ENCODE measurements around the gene STAT3. TPM values are rescaled to one million over a fixed set of nuclear protein-coding genes. Genes with fewer than 3 reads are reported as not detected.

STAT3 gene
- total and polyA plus RNA-seq, 2 donors (not counting 1 experiment from before 2014, with no cell fraction given): 50.1 to 140 TPM

DNA sequence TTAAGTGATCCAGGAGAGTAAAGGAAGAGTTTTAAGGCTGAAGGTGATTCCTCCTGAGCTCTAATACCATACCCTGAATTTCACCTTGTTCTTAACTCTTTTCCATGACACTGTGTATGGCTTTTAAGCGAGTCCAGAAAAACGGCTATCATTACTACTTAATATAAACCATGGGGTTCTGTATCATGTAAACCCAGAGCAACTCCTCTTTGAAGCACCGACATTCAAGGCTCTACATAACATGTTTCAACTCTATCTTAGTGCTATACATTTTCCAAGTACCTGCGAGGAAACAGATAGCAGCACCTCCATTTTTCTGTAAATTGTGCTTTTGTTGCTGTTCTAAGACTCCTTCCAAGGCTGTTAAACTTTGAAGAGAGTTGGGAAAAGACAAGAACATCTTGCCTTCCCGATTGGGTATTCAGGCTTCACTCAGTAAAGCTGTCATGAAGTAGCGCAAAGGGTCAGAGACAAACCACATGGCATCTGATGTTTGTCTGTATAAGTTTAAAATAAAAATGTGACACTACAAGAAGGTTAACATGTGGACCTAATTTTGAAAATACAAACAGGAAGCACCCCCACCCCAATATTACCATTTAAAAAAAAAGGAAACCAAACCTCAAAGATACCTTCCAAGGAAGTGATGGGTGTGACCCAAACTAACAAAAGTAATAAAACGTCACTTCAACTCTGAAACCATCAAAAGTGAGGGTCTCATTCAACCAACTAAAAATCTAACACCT is 115.9 kb downstream of the STAT3 start:
- H3K4me1 Mint-ChIP-seq: peaks cover 65% of the 10 kb centered on the region
- ATAC-seq (ENCODE audit: low read depth) (no peak), DNase-seq (peak; percentile 9)
- POLR2A ChIA-PET: no interaction called here
- no peak overlapping the region for H2AFZ ChIP-seq (ENCODE audit: insufficient read depth, low read depth, low read length, poor library complexity, severe bottlenecking)
- H3K4me1 ChIP-seq (ENCODE audit: control insufficient read depth in 2 of 2, insufficient read depth in 2 of 2, low read length in 2 of 2): peaks cover 44% of the 10 kb centered on the region in 2 donors
- intact Hi-C loops (cut with micrococcal nuclease): loop anchor here (10.0 kb wide), 1 partner anchor 48 kb away; no protein-coding TSS in a partner anchor
- CTCF ChIA-PET: interaction anchor here (1.1 kb wide), 1 partner anchor 50 kb away, joined by 3 read pairs; no protein-coding TSS in a partner anchor
- no peaks in the 10 kb centered on the region for H4K20me1 ChIP-seq (ENCODE audit: control insufficient read depth, insufficient read depth, low read length, poor library complexity, severe bottlenecking)
- peak overlapping the region; percentile 43 for H3K27ac Mint-ChIP-seq
- H3K9ac ChIP-seq (ENCODE audit: low read length): no peak overlapping the region
- H3K27ac ChIP-seq (ENCODE audit: low read length in 2 of 2): peak overlapping the region; percentile 1 to 11
- TF ChIP-seq EZH2 (IDR thresholded peaks at IDR 0.05; ENCODE audit: borderline replicate concordance, insufficient read depth, low read depth, low read length, poor library complexity, severe bottlenecking): no peak
- TF ChIP-seq, protein P1, sequence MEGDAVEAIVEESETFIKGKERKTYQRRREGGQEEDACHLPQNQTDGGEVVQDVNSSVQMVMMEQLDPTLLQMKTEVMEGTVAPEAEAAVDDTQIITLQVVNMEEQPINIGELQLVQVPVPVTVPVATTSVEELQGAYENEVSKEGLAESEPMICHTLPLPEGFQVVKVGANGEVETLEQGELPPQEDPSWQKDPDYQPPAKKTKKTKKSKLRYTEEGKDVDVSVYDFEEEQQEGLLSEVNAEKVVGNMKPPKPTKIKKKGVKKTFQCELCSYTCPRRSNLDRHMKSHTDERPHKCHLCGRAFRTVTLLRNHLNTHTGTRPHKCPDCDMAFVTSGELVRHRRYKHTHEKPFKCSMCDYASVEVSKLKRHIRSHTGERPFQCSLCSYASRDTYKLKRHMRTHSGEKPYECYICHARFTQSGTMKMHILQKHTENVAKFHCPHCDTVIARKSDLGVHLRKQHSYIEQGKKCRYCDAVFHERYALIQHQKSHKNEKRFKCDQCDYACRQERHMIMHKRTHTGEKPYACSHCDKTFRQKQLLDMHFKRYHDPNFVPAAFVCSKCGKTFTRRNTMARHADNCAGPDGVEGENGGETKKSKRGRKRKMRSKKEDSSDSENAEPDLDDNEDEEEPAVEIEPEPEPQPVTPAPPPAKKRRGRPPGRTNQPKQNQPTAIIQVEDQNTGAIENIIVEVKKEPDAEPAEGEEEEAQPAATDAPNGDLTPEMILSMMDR (IDR thresholded peaks at IDR 0.05): no peak
- H3K4me3 ChIP-seq (ENCODE audit: control extremely low read depth in 1 of 5, extremely low read depth in 1 of 5, insufficient read depth in 1 of 5, low read depth in 2 of 5, low read length in 4 of 5): no peak overlapping the region
- H3K79me2 ChIP-seq (ENCODE audit: control insufficient read depth, insufficient read depth, low read length): peaks cover 80% of the 10 kb centered on the region
- no peaks in the 10 kb centered on the region for H3K9me3 ChIP-seq (ENCODE audit: control extremely low read depth in 1 of 3, control insufficient read depth in 2 of 3, insufficient read depth in 1 of 3, low read length in 2 of 3)
- no peaks in the 10 kb centered on the region for H3K27me3 ChIP-seq (replicated peaks in 1 of 4; ENCODE audit: control extremely low read depth in 1 of 4, control insufficient read depth in 3 of 4, insufficient read depth in 4 of 4, low read length in 3 of 4)
- no peaks in the 10 kb centered on the region for H3K27me3 Mint-ChIP-seq
- WGBS (ENCODE audit: insufficient coverage): 79% methylated on average over 3 of the region's 7 CpGs
- peak overlapping the region; percentile 47 for H3K4me3 Mint-ChIP-seq
- H3K9me3 Mint-ChIP-seq (ENCODE audit: insufficient read depth): no peaks in the 10 kb centered on the region
- H3K4me2 ChIP-seq (replicated peaks; ENCODE audit: low read depth, low read length, poor library complexity, severe bottlenecking): peak overlapping the region; percentile 41
- H3K36me3 ChIP-seq (replicated peaks in 1 of 2; ENCODE audit: control extremely low read depth in 1 of 2, control insufficient read depth in 1 of 2, extremely low read depth in 1 of 2, insufficient read depth in 2 of 2, low read length in 1 of 2): no peaks in the 10 kb centered on the region

DNA sequence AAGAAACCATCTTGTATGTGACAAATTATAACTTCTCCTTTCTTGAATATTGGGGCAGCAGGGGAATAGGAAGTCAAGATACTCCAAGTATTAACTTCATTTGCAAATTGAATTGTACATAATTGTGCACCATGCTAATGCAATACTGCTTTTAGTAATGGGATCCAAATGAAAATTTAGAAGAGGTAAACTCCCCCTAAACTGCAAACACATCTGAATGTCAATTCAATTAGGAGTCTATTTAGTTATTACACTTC is 116.5 kb downstream of the STAT3 start:
- Histone ChIP-seq H3K27me3 (replicated peaks in 1 of 4; ENCODE audit: control extremely low read depth in 1 of 4, control insufficient read depth in 3 of 4, insufficient read depth in 4 of 4, low read length in 3 of 4) (no peaks in the 10 kb centered on the region), H3K79me2 (ENCODE audit: control insufficient read depth, insufficient read depth, low read length) (peaks cover 86% of the 10 kb centered on the region), H2AFZ (ENCODE audit: insufficient read depth, low read depth, low read length, poor library complexity, severe bottlenecking) (no peak overlapping the region), H3K36me3 (replicated peaks in 1 of 2; ENCODE audit: control extremely low read depth in 1 of 2, control insufficient read depth in 1 of 2, extremely low read depth in 1 of 2, insufficient read depth in 2 of 2, low read length in 1 of 2) (no peaks in the 10 kb centered on the region), H3K9me3 (ENCODE audit: control extremely low read depth in 1 of 3, control insufficient read depth in 2 of 3, insufficient read depth in 1 of 3, low read length in 2 of 3) (no peaks in the 10 kb centered on the region), H3K4me1 (ENCODE audit: control insufficient read depth in 2 of 2, insufficient read depth in 2 of 2, low read length in 2 of 2) (peaks cover 37 to 41% of the 10 kb centered on the region in 2 donors), H3K4me3 (ENCODE audit: control extremely low read depth in 1 of 5, extremely low read depth in 1 of 5, insufficient read depth in 1 of 5, low read depth in 2 of 5, low read length in 4 of 5) (no peak overlapping the region), H3K9ac (ENCODE audit: low read length) (no peak overlapping the region), H4K20me1 (ENCODE audit: control insufficient read depth, insufficient read depth, low read length, poor library complexity, severe bottlenecking) (no peaks in the 10 kb centered on the region), H3K4me2 (replicated peaks; ENCODE audit: low read depth, low read length, poor library complexity, severe bottlenecking) (peak overlapping the region; percentile 41), H3K27ac (ENCODE audit: low read length in 2 of 2) (peak overlapping the region in 1 of 2 donors; percentile 1)
- no peak for DNase-seq
- peak overlapping the region; percentile 1 for H3K4me3 Mint-ChIP-seq
- H3K4me1 Mint-ChIP-seq: peaks cover 61% of the 10 kb centered on the region
- ATAC-seq (ENCODE audit: low read depth): no peak
- no peak for TF ChIP-seq EZH2 (IDR thresholded peaks at IDR 0.05; ENCODE audit: borderline replicate concordance, insufficient read depth, low read depth, low read length, poor library complexity, severe bottlenecking)
- TF ChIP-seq, protein P1 (IDR thresholded peaks at IDR 0.05): no peak
- no peaks in the 10 kb centered on the region for H3K27me3 Mint-ChIP-seq
- CTCF ChIA-PET: interaction anchor here (0.6 kb wide), 1 partner anchor 192 kb away, joined by 3 read pairs; no protein-coding TSS in a partner anchor
- peak overlapping the region; percentile 43 for H3K27ac Mint-ChIP-seq
- intact Hi-C loops (cut with micrococcal nuclease): loop anchor here (10.0 kb wide), 1 partner anchor 47 kb away; no protein-coding TSS in a partner anchor
- H3K9me3 Mint-ChIP-seq (ENCODE audit: insufficient read depth): no peaks in the 10 kb centered on the region
- POLR2A ChIA-PET: no interaction called here

Measured in B cell (primary cell).